ENCODE results near the gene ZNHIT6. TPM values are rescaled to one million over a fixed set of nuclear protein-coding genes. Genes with fewer than 3 reads are reported as not detected.

ZNHIT6 gene
- total RNA-seq, 1 experiment from 2014 or later, result 14.3 TPM

- Mint-ChIP-seq H3K27me3 (ENCODE audit: low read depth) (peaks cover 4% of the 10 kb centered on the region; the same call in 1 of the 2 replicates), H3K4me1 (peaks cover 50% of the 10 kb centered on the region), H3K27ac (no peak overlapping the region), H3K4me3 (no peak overlapping the region), H3K9me3 (peaks cover 9% of the 10 kb centered on the region; the same call in 1 of the 2 replicates), H3K36me3 (no peaks in the 10 kb centered on the region)
- ChIA-PET POLR2A (interaction anchor here (0.9 kb wide), 1 partner anchor 106 kb away, joined by 3 read pairs; the partner anchor contains the start of gene ZNHIT6), CTCF (no interaction called here)
- DNase-seq (ENCODE audit: low spot score), result no peak
- no peak for ATAC-seq
- TF ChIP-seq STAT6 (CRISPR knock-in tag; conservative IDR thresholded peaks at IDR 0.05; ENCODE audit: low read depth) (no peak), ELF4 (CRISPR knock-in tag; IDR thresholded peaks at IDR 0.05; ENCODE audit: low read depth) (no peak), ATF3 (CRISPR knock-in tag; conservative IDR thresholded peaks at IDR 0.05) (no peak), USF2 (CRISPR knock-in tag; IDR thresholded peaks at IDR 0.05) (no peak), ZNF416 (CRISPR knock-in tag; IDR thresholded peaks at IDR 0.05) (no peak), ZNF138 (CRISPR knock-in tag; conservative IDR thresholded peaks at IDR 0.05) (no peak), ZNF263 (CRISPR knock-in tag; IDR thresholded peaks at IDR 0.05; ENCODE audit: low read depth) (no peak), SMAD4 (CRISPR knock-in tag; IDR thresholded peaks at IDR 0.05) (no peak), PRDM15 (CRISPR knock-in tag; IDR thresholded peaks at IDR 0.05) (no peak), ATF6 (CRISPR knock-in tag; IDR thresholded peaks at IDR 0.05) (no peak), CREB1 (CRISPR knock-in tag; IDR thresholded peaks at IDR 0.05) (no peak), CREM (CRISPR knock-in tag; IDR thresholded peaks at IDR 0.05) (no peak), PREB (CRISPR knock-in tag; IDR thresholded peaks at IDR 0.05; ENCODE audit: borderline replicate concordance) (no peak), MXD4 (CRISPR knock-in tag; IDR thresholded peaks at IDR 0.05; ENCODE audit: borderline replicate concordance) (no peak), USF1 (CRISPR knock-in tag; IDR thresholded peaks at IDR 0.05) (no peak), NFYB (CRISPR knock-in tag; conservative IDR thresholded peaks at IDR 0.05; ENCODE audit: low read depth) (no peak)
These were observed 106.3 kb downstream of the ZNHIT6 start for GRCh38 chr1:85601901-85602300.

Data from WTC11 (cell line).